NCI-H146 treated with DMSO at 0.1 percent for 48 hours (cell line): Measurements from ENCODE around the gene CDH15.
"Not testable (repeated sequence)": the region's sequence is repeated elsewhere in the genome, so short reads cannot be mapped to it uniquely, and the experiment has no call there.

Experiments used
- DNase-seq: peaks from one replicate; lab custom pipeline; 2025; ENCODE audit not compliant: unreplicated experiment; lab: John Stamatoyannopoulos, UW

Gene CDH15

DNA sequence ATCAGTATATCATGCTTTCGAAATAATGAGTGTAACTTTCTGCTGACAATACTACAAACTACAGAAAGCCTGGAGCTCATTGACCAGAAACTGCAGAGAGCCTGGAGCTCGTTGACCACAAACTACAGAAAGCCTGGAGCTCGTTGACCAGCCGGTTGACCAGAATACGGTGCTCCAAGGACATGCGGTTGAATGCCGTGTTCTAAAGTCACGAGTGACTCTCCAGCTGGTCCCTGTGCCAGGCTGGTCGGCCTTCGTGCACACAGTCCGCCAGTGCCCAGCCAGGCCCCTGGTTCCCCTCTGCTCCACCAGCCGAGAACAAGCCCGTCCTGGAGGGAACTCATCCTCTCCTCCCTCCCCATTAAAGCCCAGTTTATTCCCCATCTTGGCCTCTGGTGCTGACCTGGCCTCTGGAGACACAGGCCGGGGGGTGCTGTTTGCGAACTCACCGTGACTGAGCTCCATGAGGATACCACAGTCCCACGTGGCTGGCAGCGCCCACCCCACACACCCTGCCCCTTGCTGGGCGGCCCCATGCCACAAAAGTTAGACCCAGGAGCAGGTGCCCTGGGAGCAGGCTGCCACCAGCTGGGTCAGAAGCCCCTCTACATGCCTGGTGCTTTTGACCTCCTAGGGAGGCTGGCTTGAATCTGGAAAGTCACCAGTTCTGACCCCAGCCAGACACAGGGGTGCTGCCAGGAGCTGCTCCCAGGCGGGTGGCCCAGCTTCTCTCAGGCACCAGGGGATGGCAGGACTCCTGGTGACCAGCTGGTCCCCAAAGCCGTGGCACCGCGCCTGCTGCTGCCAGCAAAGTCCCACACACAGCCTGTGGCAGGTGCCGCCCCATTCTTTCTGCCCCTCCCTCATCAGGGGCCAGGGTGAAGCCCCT is 15.5 kb upstream of the CDH15 start:
- DNase-seq: no peak

DNA sequence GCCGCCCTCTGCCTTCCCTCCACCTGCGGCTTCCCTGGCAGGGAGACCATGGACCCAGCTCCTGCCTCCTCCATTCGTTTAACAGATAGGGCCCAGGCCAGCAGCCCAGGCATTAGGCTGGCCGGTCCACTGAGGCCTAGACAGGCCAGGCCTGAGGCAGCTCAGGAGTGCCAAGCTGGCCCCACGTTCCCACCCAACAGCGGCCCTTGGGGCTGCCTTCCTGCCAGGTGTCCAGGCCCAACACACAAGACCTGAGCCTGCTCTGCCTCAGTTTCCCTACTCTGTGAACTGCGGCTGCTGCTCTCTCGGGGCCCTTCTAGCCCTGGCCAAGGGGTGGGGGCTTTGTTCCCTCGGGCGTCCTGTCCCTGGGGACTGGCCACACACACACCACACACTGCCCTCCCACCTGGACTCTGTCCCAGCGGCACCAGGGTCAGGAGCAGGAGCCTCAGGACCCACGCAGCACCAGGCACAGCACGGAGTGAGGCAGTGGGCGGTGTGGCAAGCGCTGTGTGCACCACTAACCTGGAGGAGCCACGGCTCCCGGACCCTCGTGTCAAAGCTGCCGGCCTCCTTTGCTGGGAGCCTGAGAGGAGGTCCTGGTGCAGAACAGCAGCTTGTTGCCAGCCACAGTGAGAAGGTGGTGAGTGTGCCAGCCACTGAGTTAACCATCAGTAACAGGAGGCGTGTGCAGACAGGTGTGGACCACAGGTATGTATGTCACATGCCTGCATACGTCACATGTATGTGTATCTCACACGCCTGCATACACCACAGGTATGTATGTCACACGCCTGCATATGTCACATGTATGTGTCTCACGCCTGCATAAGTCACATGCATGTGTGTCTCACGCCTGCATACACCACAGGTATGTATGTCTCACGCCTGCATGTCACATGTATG is 14.6 kb upstream of the CDH15 start:
- DNase-seq: no peak

DNA sequence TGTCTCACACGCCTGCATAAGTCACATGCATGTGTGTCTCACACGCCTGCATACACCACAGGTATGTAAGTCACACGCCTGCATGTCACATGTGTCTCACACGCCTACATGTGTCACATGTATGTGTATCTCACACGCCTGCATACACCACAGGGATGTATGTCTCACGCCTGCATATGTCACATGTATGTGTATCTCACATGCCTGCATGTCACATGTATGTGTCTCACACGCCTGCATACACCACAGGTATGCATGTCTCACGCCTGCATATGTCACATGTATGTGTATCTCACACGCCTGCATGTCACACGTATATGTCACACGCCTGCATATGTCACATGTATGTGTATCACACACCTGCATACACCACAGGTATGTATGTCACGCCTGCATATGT is 13.8 kb upstream of the CDH15 start:
- DNase-seq: no peak

DNA sequence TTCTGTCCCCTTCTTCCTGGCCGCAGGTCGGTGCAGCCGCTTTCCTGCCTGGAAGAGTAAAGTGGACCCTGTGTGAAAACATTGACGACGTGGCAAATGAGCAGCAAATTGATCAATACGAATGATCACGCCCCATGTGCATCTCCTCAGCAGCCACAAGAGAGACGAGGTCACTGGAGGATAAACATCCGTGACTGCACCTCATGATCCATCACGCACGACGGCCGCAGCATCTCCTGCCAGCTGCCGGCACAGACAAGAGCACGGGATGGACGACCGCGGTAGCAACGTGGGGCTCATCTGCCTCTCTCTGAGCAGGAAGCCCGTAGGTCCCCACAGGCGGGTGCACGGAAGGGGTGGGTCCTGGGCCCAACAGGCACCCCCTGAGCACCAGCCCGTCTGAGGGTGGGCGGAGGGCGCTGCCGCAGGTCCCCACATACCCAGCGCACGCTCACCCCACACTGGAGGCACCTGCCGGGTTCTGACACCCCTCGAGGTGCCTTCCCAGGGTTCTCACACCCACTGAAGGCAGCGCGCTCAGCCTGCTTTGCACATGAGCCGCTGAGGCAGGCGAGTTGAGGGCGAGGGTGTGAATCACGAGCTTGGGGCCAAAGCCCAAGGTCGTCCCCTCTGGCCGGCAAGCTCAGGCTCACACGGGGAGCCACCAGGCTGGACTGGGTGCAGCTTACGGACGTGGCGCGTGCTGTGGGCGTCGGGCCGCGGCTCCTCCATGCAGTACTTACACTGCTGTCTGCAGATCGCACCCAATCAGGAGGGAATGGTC is 12.3 kb upstream of the CDH15 start:
- no peak for DNase-seq

DNA sequence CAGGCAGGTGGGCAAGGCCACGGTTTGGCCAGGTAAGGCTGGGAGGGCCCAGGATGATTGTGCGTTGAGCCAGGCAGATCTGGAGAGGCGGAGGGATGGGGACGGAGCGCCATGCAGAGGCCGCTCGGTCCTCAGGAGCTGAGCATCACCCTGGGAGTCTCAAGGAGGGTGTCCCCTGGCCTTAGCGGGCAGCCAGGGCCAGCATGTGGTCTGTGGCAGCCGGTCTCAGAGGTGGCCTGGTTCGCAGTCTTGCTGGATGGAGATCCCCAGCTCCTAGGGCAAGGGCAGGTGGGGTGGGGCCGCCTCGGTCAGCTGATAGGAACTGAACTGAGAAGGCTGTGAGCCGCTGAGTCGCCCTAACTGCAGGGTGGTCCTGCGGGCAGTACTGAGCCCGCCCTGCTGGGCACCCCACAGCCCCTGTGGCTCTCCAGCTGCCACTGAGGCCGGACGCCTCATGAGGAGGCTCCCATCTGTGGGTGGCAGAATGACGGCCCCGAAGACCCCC is 11.6 kb upstream of the CDH15 start:
- DNase-seq: no peak

DNA sequence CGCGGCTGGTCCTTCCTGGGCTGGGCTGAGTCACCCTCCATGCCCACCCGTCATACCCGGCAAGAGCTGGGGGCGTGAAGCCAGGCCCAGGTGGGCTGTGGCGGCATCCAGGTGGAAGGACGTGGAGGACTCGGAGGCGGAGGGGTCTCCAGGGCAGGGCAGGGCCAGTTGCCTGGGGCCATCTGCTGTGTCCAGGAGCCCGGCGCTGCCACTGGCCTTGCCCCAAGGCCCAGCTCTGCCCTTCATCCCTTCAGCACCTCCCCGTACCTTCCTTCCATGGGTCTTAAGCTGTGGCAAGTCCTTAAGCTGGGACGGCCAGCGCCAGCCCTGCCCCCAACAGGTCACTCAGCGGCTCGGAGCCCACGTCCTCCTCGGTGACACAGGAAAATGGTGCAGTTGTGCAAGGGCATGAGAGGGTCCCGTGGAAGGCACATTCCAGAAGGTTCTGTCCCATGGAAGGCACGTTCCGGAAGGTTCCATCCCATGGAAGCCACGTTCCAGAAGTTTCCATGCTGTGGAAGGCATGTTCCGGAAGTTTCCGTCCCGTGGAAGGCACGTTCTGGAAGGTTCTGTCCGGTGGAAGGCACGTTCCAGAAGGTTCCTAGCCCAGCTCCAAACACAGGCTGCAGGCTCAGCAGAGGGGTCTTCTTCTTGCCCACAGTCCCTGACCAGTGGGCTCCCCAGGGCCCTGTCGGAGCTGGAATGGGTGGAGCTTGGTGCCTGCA is 10.4 kb upstream of the CDH15 start:
- DNase-seq: no peak

DNA sequence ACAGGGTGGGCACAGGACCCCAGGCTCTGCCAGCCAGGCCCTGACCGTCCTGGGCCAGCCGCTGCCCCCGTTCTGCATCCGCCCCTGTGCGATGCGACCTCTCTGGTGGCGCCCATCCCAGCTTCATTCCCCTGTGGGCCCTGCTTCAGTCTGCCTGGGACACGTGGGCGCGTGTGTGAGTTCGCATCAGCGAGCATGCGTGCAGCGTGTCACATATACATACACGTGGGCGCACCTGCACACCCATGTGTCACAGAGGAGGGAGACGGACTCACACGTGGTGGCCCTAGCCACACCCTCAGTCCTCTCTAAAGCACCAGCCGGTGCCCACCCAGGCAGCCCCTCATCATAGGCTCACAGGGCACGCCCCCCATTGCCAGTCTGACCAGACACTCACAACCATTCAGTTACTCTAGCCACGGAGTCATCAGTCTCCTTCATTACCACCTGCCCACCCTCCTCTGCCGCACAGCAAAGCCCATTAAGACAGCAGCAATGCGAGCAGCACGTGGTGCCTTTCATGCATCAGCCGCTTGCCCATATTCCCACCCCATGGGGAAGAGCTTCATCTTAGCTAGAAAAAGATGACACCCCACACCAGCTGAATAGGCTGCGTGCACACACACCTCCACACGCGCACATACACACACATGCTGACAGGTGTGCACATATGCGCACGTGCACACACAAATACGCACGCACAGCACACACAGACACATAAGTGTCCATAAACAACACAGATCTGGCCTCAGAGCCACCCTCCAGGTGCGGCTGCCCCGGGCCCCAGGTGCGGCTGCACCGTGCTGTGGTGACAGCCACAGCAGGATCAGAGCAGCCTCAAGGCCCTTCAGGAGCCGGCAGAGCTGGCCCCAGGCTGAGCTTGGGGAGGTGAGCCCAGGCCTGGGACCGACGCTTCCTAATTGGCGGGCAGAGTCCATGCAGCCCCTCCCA is 9.5 kb upstream of the CDH15 start:
- no peak for DNase-seq

DNA sequence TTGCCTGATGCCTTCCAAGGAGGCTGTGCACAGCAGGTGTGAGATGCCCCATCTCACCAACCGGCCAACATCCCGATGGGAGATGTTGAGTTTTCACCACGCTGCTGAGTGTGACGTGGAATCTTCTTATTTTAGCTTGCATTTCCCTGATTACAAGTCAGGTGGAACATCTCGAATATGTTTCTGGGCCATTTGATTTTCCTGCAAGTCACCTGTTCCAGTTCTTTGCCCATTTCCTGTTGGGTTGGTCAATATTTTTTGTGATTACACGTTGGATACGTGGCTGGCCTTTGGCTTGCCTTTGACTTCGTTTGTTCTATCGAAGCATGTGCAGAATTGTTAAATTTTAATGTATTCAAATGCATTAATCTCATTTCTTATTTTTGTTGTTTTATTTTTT is 8.3 kb upstream of the CDH15 start:
- DNase-seq: no peak

DNA sequence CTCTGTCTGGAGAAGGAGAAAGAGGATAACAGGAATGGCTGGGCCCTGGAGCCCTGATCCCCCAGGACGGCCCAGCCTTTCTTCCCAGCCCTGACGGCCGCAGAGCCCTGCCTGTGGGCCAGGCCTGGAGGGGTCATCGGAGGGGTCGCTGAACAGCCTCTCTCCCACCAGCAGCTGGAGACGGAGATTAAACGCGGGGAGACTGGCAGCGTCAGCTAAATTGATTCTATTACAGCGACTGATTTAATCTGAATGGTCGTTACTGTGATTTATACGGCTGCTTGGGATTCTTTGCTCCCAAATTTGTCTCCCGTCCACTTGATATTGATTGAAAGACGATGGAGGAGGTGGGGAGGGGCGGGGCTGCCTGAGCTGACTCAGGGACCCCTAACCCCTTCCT is 7.1 kb upstream of the CDH15 start:
- DNase-seq: no peak

DNA sequence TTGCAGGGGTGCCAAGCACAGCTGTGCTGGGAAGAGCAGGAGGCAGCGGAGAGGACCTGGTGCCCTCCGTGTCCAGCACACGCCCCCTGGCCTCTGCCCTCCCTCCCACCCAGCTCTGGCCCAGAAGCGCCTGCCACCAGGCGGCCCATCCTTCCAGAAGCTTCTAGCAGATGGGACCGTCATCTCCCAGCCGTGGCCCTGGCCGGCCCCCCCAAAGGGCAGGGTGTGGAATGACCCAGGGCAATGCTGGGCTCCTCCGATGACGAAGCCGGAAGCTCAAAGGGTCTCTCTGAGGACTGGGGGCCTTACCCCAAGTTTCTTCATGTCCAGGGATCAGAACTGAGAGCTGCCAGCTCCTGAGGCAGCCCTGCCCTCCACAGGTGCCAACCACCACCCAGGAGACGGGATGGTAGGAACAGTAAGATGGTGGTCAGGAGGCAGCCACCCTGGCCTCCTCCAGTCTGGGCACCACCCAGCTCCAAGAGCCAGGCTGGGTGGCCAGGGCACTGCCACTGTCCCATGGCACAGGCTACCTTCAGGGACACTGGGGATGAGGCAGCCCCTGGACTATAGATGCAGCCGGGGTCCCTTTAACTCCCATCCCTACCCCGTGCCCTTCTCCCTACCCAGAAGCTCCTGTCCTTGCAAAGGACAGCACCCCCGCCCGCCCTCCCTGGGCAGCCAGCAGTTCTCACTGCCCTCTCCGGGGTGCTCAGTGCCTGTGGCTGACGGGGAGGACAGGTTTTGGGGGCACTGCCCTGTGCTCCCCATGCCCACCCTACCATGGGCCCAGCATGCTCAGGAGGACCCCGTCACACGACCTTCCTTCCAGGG is 6.5 kb upstream of the CDH15 start:
- DNase-seq: no peak

DNA sequence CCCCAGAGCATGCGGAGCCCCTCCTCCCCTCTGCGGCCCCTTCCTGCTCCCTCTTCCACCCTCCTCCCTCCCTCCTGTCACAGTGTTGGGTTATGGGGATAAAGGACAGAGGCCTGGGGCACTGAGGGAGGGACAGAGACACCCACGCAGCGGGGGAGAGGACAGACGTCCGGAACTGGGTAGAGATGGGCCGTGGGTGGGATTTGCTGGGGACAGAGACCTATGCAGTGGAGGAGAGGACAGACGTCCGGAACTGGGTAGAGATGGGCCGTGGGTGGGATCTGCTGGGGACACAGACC is 5.9 kb upstream of the CDH15 start:
- DNase-seq: not testable (repeated sequence)

DNA sequence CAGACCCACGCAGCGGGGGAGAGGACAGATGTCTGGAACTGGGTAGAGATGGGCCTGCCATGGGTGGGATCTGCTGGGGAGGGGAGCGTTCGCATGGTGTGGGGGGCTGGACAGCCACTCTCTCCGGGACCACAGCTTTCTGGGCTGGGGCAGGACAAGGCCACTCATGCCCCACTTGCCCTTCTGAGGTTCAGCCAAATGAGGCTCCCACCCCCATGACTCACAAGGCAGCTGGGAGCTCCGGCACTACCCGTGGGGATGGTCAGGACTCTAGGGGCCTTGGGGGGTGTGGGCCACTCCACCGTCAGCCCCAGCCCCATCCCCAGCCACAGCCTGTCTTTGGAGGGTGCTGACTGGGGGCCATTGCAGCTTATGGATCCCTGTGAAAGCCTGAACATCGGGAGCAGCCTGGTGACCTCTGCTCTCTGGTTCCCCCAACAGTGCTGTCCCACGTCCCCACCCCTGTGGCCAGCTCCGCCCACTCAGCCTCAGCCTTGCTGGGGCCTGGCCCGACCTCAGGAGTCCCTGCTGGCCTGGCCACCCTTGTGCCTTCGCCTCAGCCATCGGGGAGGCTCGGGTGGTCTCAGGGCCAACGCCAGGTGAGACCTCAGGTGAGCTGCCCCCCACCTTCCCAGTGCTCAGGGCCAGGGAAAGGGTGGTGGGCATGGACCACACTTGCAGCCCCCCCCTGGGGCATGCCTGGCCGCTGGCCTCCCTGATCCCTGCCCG is 4.7 kb upstream of the CDH15 start:
- DNase-seq: no peak

DNA sequence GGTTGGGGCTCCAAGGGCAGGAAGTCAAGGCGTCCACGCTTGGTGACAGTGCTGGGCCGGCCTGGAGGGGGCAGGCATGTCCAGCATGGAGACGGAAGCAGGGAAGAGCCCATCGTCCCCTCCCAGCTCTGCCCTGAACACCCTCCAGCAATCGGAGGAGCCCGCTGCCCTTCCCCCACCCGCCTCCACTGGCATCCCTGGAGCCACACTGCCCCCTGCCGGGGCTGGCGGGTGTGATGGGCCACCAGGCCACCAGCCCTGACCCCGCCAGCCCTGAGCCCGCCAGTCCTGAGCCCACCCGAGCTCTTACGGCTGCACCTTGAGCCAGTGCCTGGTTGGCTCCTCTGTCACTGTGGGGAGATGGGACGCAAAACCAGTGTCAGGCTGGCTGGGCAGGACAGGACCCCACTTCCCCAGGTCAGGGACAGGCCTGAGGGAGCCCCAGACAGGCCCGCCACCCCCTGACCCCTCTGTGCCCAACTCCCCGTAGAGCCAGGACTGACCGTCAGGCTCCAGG is 4.1 kb upstream of the CDH15 start:
- peak; percentile 41 for DNase-seq

DNA sequence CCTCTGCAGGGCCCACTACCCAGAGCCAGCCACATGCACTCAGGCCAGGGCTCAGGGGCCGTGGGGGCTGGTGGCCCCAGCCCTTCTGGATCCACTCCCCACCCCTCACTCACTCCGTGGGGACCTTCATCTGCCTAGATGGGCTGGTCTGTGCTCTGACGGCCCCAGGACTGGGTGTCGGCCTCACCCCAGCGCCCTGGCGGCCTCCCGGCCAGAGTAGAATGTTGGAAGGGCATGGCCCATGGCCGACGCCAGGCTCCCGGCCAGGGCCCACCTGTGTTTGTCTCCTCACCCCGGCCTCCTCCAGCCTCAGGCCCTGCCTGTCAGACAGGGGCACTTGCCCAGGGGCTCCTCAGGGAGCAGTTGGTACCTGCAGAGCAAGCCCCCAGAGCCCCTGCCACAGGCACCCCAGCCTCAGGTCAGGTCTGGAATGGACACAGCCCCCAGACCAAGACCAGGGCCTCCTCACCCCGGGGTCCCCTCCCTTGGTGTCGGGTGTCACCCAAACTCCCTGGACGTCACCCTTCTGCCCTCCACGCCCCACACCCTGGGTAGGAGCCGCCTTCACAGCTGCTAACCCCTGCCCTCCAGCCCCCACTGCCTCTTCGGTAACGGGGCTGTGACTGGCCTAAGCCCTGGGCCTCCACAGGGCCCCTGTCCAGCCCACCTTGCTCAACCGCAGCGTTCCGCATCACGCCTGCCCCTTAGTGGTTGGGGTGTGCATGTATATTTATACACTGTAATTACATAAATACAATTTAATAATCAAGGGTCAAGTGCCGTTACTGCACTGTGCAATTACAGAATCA is 3.0 kb upstream of the CDH15 start:
- DNase-seq: no peak

DNA sequence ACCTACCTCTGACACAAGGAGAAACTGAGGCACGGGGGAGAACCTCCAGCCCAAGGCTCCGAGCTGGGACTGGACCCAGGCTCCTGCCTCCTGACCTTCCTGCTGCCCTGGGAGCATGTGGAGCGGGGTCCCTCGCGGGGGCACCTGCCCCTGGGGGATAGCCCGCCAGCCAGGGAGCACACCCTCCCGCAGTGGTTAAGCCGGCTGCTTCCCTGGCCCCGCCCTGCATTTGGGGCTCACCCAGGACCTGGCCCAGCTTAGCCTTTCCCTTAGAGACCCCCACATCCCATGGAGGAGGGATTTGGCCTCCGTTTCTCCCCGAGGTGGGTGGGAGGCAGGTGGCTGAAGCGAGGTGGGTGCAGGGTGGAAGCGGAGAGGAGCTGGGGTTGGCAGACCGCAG is 1.8 kb upstream of the CDH15 start:
- no peak for DNase-seq

DNA sequence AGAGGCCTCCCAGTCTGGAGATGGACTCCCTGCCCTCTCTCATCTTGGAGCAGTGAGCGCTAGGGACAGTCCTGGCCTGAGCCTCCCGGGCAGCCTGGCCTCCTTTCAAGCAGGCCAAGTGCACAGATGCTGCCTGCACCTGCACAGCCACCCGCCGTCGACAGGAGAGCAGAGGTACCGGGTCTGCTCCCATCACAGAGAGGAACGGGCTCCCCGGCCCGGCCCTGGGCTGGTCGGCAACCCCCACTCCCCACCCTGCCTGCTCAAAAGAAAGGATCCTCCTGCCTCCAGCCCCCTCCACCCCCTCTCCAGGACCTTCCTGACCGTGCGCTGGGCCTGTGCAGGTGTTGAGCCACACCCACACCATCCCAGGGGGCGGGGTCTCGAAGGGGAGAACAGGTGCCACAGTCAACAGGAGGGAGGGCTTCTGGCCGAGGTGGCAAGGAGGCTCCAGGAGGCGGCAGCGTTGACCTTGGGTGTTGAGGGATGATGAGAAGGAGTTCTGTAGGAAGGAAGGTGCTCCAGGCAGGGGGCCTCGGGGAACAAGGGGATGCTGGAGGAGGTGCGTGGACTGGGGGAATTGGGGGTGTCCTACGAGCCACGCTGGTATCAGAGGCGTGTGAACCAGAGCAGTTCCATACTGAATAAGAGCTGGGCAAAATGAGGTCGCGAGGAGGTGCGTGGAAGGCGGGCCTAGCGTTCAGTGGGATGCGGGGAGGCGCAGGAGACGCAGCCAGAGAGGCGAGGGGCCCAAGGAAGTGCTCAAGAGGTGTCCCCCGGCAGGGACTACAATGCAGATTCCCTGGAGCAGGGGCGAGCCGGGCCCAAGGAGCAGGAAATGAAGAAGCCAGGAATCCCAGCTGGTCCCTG is 967 bp upstream of the CDH15 start:
- DNase-seq: peak; percentile 35
